Astrocyte (in vitro differentiated cells and primary cell): ENCODE measurements around the gene STRAP. TPM values are rescaled to one million over a fixed set of nuclear protein-coding genes. Genes with fewer than 3 reads are reported as not detected.
"Not testable (repeated sequence)": the region's sequence is repeated elsewhere in the genome, so short reads cannot be mapped to it uniquely, and the experiment has no call there.

ENCODE experiments used
- DNase-seq: peaks from one replicate; pipeline ENCODE4 v3.0.0-alpha.2; 2010; ENCODE audit warnings: low read depth
- FAIRE-seq: peaks from 2 replicates; lab custom pipeline; 2011; peaks lifted over from hg19 to GRCh38; lab: Jason Lieb, UNC
- H2AFZ ChIP-seq: 2 replicates; pipeline ENCODE4 v1.6.0; 2012; ENCODE audit warnings: low read depth, low read length, inconsistent platforms
- H3K27ac ChIP-seq: 2 replicates; pipeline ENCODE4 v1.5.1; 2011; ENCODE audit warnings: low read depth, low read length, inconsistent platforms
- H3K27me3 ChIP-seq: 2 replicates; pipeline ENCODE4 v1.6.0; 2011; ENCODE audit warnings: low read length, inconsistent platforms; ENCODE audit not compliant: insufficient read depth
- H3K36me3 ChIP-seq: 2 replicates; pipeline ENCODE4 v1.5.1; 2011; ENCODE audit warnings: low read length, inconsistent platforms; ENCODE audit not compliant: insufficient read depth
- H3K4me1 ChIP-seq: 2 replicates; pipeline ENCODE4 v1.5.1; 2011; ENCODE audit warnings: low read length, inconsistent platforms; ENCODE audit not compliant: insufficient read depth
- H3K4me2 ChIP-seq: 2 replicates; pipeline ENCODE4 v1.6.0; 2012; ENCODE audit warnings: low read length, inconsistent platforms
- H3K4me3 ChIP-seq: 2 replicates; pipeline ENCODE4 v1.5.1; 2011; ENCODE audit warnings: low read depth, mild to moderate bottlenecking, low read length, inconsistent platforms; ENCODE audit not compliant: insufficient read depth
- H3K79me2 ChIP-seq: 2 replicates; pipeline ENCODE4 v1.6.0; 2012; ENCODE audit warnings: mild to moderate bottlenecking, low read length, inconsistent platforms; ENCODE audit not compliant: insufficient read depth
- H3K9ac ChIP-seq: 2 replicates; pipeline ENCODE4 v1.6.0; 2012; ENCODE audit warnings: mild to moderate bottlenecking, low read length, inconsistent platforms
- H3K9me3 ChIP-seq: 2 replicates; pipeline ENCODE4 v1.5.1; 2012; ENCODE audit warnings: low read depth, mild to moderate bottlenecking, low read length, inconsistent platforms; ENCODE audit not compliant: insufficient read depth
- H4K20me1 ChIP-seq: 2 replicates; pipeline ENCODE4 v1.6.0; 2012; ENCODE audit warnings: low read length, inconsistent platforms; ENCODE audit not compliant: insufficient read depth
- H3K27ac Mint-ChIP-seq: one replicate; pipeline ENCODE4 v1.8.0; 2021; ENCODE audit warnings: mild to moderate bottlenecking, mixed read lengths; ENCODE audit not compliant: unreplicated experiment
- H3K27me3 Mint-ChIP-seq: one replicate; pipeline ENCODE4 v1.8.0; 2021; ENCODE audit warnings: low read depth, mixed read lengths; ENCODE audit not compliant: unreplicated experiment
- H3K36me3 Mint-ChIP-seq: one replicate; pipeline ENCODE4 v1.8.0; 2021; ENCODE audit warnings: low read depth, mixed read lengths; ENCODE audit not compliant: unreplicated experiment
- H3K4me1 Mint-ChIP-seq: one replicate; pipeline ENCODE4 v1.8.0; 2021; ENCODE audit warnings: low read depth, mixed read lengths; ENCODE audit not compliant: unreplicated experiment
- H3K4me3 Mint-ChIP-seq: one replicate; pipeline ENCODE4 v1.8.0; 2021; ENCODE audit warnings: mild to moderate bottlenecking, moderate library complexity, mixed read lengths; ENCODE audit not compliant: unreplicated experiment
- H3K9me3 Mint-ChIP-seq: one replicate; pipeline ENCODE4 v1.8.0; 2021; ENCODE audit warnings: mild to moderate bottlenecking, mixed read lengths; ENCODE audit not compliant: unreplicated experiment
- EZH2 ChIP-seq: IDR thresholded peaks from 2 replicates; pipeline ENCODE4 v1.6.1; 2012; ENCODE audit warnings: mild to moderate bottlenecking, low read length, inconsistent platforms; ENCODE audit not compliant: insufficient read depth
- total RNA-seq: library from RNA; stranded (reverse); gene quantifications from 2 replicates; pipeline ENCODE4 v1.2.1, GENCODE V29; 2021
- TF ChIP-seq, protein P1 (sequence below): IDR thresholded peaks from 2 replicates; pipeline ENCODE4 v1.5.1; 2011; ENCODE audit warnings: low read depth, mild to moderate bottlenecking, inconsistent platforms, low read length, moderate library complexity; ENCODE audit not compliant: insufficient read depth

Gene STRAP
- total RNA-seq, 1 donor from 2014 or later, result 241 TPM

DNA sequence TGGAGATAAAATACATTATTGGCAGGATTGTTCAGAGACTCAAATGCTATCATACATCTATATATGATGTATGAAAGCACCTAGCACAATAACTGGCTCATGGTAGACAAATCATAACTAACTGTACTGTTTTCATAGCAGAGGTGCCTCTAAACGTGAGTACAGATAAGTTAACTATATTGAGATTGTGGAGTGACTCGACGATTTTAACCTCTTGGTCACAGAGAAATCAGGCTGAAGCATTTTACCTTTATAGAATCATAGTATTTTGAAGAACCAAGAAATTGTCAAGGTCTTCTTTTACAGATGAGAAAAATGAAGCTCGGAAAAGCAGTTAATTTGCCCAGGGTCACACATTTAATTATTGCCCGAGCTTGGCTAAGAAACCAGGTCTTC is 28.3 kb downstream of the STRAP start:
- peak overlapping the region; percentile 89 for H3K27ac Mint-ChIP-seq
- H3K9me3 ChIP-seq, result no peaks in the 10 kb centered on the region
- peaks cover 3% of the 10 kb centered on the region for H3K4me1 ChIP-seq
- peaks cover 7% of the 10 kb centered on the region for H3K36me3 ChIP-seq
- peak overlapping the region; percentile 91 for H3K27ac ChIP-seq
- no peaks in the 10 kb centered on the region for H3K27me3 Mint-ChIP-seq
- no peaks in the 10 kb centered on the region for H4K20me1 ChIP-seq
- H3K79me2 ChIP-seq, result peaks cover 8% of the 10 kb centered on the region
- DNase-seq (no peak), FAIRE-seq (no peak)
- peak overlapping the region; percentile 80 for H3K4me3 ChIP-seq
- peak overlapping the region; percentile 94 for H3K4me2 ChIP-seq
- no peak for TF ChIP-seq EZH2
- TF ChIP-seq, protein P1, sequence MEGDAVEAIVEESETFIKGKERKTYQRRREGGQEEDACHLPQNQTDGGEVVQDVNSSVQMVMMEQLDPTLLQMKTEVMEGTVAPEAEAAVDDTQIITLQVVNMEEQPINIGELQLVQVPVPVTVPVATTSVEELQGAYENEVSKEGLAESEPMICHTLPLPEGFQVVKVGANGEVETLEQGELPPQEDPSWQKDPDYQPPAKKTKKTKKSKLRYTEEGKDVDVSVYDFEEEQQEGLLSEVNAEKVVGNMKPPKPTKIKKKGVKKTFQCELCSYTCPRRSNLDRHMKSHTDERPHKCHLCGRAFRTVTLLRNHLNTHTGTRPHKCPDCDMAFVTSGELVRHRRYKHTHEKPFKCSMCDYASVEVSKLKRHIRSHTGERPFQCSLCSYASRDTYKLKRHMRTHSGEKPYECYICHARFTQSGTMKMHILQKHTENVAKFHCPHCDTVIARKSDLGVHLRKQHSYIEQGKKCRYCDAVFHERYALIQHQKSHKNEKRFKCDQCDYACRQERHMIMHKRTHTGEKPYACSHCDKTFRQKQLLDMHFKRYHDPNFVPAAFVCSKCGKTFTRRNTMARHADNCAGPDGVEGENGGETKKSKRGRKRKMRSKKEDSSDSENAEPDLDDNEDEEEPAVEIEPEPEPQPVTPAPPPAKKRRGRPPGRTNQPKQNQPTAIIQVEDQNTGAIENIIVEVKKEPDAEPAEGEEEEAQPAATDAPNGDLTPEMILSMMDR, result no peak
- peaks cover 7% of the 10 kb centered on the region for H3K4me1 Mint-ChIP-seq
- peak overlapping the region; percentile 38 for H2AFZ ChIP-seq
- no peaks in the 10 kb centered on the region for H3K9me3 Mint-ChIP-seq
- H3K36me3 Mint-ChIP-seq, result no peaks in the 10 kb centered on the region
- H3K27me3 ChIP-seq, result no peaks in the 10 kb centered on the region
- H3K4me3 Mint-ChIP-seq, result peak overlapping the region; percentile 86
- H3K9ac ChIP-seq, result peak overlapping the region; percentile 94

DNA sequence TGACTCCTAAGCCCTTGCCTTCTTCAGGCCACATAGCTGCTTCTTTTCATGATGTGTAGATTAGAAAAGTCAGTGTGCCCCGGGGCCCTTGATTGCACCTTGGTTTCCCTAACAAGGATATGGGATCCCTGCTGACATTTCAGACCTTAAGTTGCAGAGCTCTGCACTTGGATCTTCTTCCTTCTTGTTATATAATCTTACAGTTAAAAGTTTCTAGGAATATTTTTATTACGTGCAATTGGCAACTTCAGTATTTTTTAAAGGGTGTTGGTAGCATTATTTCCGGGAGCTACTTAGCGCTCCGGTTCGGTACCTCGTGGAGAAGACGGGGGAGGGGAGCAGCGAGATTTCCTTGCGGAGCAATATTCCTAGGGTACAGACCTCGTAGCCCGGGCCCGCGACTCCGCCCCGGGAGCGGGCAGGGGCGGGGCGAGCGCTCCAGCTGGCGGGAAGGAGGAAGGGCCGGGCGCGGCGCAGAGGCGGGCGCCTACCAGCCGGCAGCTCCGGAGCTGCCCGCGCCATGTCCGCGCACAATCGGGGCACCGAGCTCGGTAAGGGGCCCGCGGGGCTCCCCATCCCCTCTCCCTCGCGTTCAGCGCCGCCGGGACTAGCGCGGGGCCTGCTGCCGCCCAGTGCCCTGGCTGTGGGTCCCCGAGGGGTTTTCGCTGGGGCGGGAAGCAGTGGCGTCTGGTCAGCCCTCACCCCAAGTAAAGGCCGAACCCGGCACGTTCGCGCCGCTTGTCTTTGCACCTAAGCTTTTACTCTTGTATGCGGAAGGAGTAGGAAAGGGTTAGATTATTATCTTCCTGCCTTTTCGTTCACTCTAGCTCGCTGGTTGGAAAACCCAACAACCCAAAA is 28.9 kb downstream of the STRAP start, which contains the start of gene DERA:
Gene DERA (plus strand): TSS at position 469 of the 858 bp plus-strand sequence. CDS start 52 bp downstream, at position 521.
- no peaks in the 10 kb centered on the region for H3K9me3 ChIP-seq
- peaks cover 7% of the 10 kb centered on the region for H3K4me1 Mint-ChIP-seq
- H3K27ac Mint-ChIP-seq, result peak within 1 kb of the TSS; percentile 89
- peak within 1 kb of the TSS; percentile 94 for H3K9ac ChIP-seq
- FAIRE-seq, result no peak
- H3K36me3 Mint-ChIP-seq, result no peaks in the 10 kb centered on the region
- no peaks in the 10 kb centered on the region for H4K20me1 ChIP-seq
- H3K4me3 Mint-ChIP-seq, result peak within 1 kb of the TSS; percentile 93
- no peaks in the 10 kb centered on the region for H3K27me3 ChIP-seq
- peak; percentile 54 for DNase-seq
- H3K9me3 Mint-ChIP-seq, result no peaks in the 10 kb centered on the region
- peaks cover 2% of the 10 kb centered on the region for H3K36me3 ChIP-seq
- H3K79me2 ChIP-seq, result peaks cover 12% of the 10 kb centered on the region
- H3K4me1 ChIP-seq, result peaks cover 3% of the 10 kb centered on the region
- H2AFZ ChIP-seq, result peak within 1 kb of the TSS; percentile 80
- peak within 1 kb of the TSS; percentile 94 for H3K4me2 ChIP-seq
- TF ChIP-seq, protein P1, result no peak
- TF ChIP-seq EZH2, result no peak
- H3K27ac ChIP-seq, result peak within 1 kb of the TSS; percentile 91
- peak within 1 kb of the TSS; percentile 80 for H3K4me3 ChIP-seq
- no peaks in the 10 kb centered on the region for H3K27me3 Mint-ChIP-seq

DNA sequence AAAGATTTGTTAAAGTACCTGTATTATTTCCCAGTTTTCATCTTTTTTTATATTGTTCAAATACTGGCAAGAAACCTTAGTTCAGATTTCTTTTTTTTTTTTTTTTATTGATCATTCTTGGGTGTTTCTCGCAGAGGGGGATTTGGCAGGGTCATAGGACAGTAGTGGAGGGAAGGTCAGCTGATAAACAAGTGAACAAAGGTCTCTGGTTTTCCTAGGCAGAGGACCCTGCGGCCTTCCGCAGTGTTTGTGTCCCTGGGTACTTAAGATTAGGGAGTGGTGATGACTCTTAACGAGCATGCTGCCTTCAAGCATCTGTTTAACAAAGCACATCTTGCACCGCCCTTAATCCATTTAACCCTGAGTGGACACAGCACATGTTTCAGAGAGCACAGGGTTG is 29.7 kb downstream of the STRAP start:
- not testable (repeated sequence) for H3K9me3 Mint-ChIP-seq, H3K4me1 ChIP-seq, H3K36me3 Mint-ChIP-seq, H3K36me3 ChIP-seq, H4K20me1 ChIP-seq, FAIRE-seq, H3K27me3 ChIP-seq, H3K9me3 ChIP-seq, H3K27me3 Mint-ChIP-seq, DNase-seq, H3K4me1 Mint-ChIP-seq, H2AFZ ChIP-seq
- Mint-ChIP-seq H3K27ac (peak overlapping the region; percentile 88), H3K4me3 (peak overlapping the region; percentile 93)
- H3K79me2 ChIP-seq, result peaks cover 12% of the 10 kb centered on the region
- peak overlapping the region; percentile 94 for H3K4me2 ChIP-seq
- H3K9ac ChIP-seq, result peak overlapping the region; percentile 94
- H3K27ac ChIP-seq, result peak overlapping the region; percentile 91
- peak overlapping the region; percentile 80 for H3K4me3 ChIP-seq

DNA sequence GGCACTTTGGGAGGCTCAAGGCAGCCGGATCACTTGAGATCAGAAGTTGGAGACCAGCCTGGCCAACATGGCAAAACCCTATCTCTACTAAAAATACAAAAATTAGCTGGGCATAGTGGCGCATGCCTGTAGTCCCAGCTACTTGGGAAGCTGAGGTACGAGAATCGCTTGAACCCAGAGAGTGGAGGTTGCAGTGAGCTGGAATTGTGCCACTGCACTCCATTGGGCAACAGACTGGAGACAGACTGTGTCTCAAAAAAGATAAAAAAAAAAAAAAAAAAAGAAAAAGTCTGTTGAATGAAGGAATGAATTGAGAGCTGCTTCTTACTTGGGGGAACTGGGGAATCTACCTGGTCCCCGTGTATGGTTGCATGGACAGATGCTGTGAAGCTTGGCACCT is 31.9 kb downstream of the STRAP start:
- not testable (repeated sequence) for H3K27ac ChIP-seq, H3K4me1 ChIP-seq, H3K4me3 Mint-ChIP-seq, H4K20me1 ChIP-seq, FAIRE-seq, H3K9me3 ChIP-seq, H3K9me3 Mint-ChIP-seq, H3K36me3 Mint-ChIP-seq, H2AFZ ChIP-seq, H3K4me2 ChIP-seq, DNase-seq, H3K36me3 ChIP-seq, H3K27me3 ChIP-seq, H3K27ac Mint-ChIP-seq, H3K9ac ChIP-seq, H3K4me3 ChIP-seq, H3K27me3 Mint-ChIP-seq
- H3K4me1 Mint-ChIP-seq, result peaks cover 11% of the 10 kb centered on the region
- peaks cover 12% of the 10 kb centered on the region for H3K79me2 ChIP-seq
